NB4 (cell line): ENCODE results near the gene PARD3.
"Not testable (repeated sequence)": the region's sequence is repeated elsewhere in the genome, so short reads cannot be mapped to it uniquely, and the experiment has no call there.

Source experiments
- DNase-seq: peaks from one replicate; pipeline ENCODE4 v3.0.0; 2010; ENCODE audit warnings: low read depth
- H3K4me3 ChIP-seq: one replicate; pipeline ENCODE4 v1.5.1; 2011; ENCODE audit warnings: mild to moderate bottlenecking, low read depth, low read length, moderate library complexity
- MAX ChIP-seq: IDR thresholded peaks from 2 replicates; pipeline ENCODE4 v1.6.1; 2011; ENCODE audit warnings: low read depth, low read length
- MYC ChIP-seq: IDR thresholded peaks from 2 replicates; pipeline ENCODE4 v1.6.1; 2011; ENCODE audit warnings: low read depth, low read length
- POLR2A ChIP-seq: IDR thresholded peaks from 2 replicates; pipeline ENCODE4 v1.6.1; 2011; ENCODE audit warnings: mild to moderate bottlenecking; ENCODE audit not compliant: insufficient read length; ENCODE audit errors: extremely low read depth
- TF ChIP-seq, protein P1 (sequence below): IDR thresholded peaks from one replicate; pipeline ENCODE4 v1.5.1; 2012; ENCODE audit warnings: low read depth, low read length

The PARD3 gene

GRCh38 chr10:34795334-34795733 lies 19.8 kb downstream of the PARD3 start:
- TF ChIP-seq, protein P1, sequence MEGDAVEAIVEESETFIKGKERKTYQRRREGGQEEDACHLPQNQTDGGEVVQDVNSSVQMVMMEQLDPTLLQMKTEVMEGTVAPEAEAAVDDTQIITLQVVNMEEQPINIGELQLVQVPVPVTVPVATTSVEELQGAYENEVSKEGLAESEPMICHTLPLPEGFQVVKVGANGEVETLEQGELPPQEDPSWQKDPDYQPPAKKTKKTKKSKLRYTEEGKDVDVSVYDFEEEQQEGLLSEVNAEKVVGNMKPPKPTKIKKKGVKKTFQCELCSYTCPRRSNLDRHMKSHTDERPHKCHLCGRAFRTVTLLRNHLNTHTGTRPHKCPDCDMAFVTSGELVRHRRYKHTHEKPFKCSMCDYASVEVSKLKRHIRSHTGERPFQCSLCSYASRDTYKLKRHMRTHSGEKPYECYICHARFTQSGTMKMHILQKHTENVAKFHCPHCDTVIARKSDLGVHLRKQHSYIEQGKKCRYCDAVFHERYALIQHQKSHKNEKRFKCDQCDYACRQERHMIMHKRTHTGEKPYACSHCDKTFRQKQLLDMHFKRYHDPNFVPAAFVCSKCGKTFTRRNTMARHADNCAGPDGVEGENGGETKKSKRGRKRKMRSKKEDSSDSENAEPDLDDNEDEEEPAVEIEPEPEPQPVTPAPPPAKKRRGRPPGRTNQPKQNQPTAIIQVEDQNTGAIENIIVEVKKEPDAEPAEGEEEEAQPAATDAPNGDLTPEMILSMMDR = no peak
- DNase-seq = no peak

DNA sequence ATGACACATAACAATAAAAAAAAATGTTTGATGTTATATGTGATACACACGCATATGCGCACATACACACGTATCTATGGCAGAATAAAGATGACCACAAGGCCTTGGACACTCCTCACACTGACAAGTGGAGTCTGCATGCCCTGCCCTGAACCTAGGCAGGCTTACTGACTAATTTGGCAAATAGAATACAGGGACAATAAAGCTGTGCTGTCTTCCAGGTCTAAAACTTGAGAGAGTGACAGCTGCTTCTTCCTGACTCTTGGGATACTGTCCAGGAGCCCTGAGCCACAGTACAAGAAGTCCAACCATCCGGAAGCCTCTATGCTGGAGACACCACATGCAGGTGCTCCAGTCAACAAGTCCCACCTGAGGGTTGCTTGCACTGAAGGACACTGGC lies 20.3 kb downstream of the PARD3 start:
- DNase-seq = no peak
- H3K4me3 ChIP-seq = no peak overlapping the region
- TF ChIP-seq, protein P1 = no peak
- TF ChIP-seq POLR2A = no peak
- TF ChIP-seq MAX = no peak
- TF ChIP-seq MYC = no peak

More at GRCh38 chr10:34795334-34795733, 19.8 kb downstream of the PARD3 start:
- no peak overlapping the region for H3K4me3 ChIP-seq

DNA sequence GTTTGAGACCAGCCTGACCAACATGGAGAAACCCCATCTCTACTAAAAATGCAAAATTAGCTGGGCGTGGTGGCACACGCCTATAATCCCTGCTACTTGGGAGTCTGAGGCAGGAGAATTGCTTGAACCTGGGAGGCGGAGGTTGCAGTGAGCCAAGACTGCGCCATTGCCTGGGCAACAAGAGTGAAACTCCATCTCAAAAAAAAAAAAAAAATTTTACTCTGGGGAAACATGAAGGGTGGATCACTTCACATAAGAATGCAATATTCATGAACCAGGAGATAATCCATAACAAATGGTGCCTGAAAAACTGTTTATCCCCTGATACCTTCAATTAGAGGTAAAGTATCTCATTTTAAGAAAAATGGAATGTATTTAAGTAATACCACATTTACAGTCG lies 21.5 kb downstream of the PARD3 start:
- not testable (repeated sequence) for H3K4me3 ChIP-seq, DNase-seq

DNA sequence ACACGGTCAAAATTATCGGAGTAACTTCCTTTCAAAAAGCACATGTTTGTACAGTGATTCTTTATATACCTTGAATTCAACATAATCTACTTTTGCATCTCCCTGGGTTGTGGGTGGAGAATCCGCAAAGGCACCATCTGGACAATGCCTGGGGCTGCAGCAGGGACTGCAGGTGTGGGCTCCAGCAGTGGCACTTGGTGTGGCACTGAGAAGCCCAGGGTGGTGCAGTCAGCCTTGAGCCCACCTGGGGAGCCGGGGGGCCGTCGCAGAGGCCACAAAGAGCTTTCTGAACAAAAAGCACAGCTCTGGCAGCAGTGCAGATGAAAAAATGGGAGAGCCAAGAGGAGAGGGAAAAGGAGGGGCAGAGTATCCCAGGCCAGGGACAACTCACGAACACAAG lies 22.2 kb downstream of the PARD3 start:
- no peak overlapping the region for H3K4me3 ChIP-seq
- no peak for DNase-seq
- TF ChIP-seq POLR2A = no peak
- TF ChIP-seq, protein P1 = no peak

GRCh38 chr10:34791947-34792346 lies 23.1 kb downstream of the PARD3 start:
- TF ChIP-seq POLR2A (no peak), MAX (no peak), MYC (no peak)
- TF ChIP-seq, protein P1 = no peak
- no peak for DNase-seq
- no peak overlapping the region for H3K4me3 ChIP-seq

- DNase-seq = no peak
- TF ChIP-seq, protein P1 = no peak
- TF ChIP-seq POLR2A = no peak
- no peak for TF ChIP-seq MAX
- no peak for TF ChIP-seq MYC
- no peak overlapping the region for H3K4me3 ChIP-seq
Observed at GRCh38 chr10:34791228-34791627, 23.9 kb downstream of the PARD3 start.

- no peak for TF ChIP-seq MAX
- no peak for TF ChIP-seq POLR2A
- TF ChIP-seq, protein P1 = no peak
- no peak for TF ChIP-seq MYC
- DNase-seq = peak; percentile 33
Observed at GRCh38 chr10:34789966-34790506, 25.1 kb downstream of the PARD3 start.

More at GRCh38 chr10:34789966-34790506, 25.1 kb downstream of the PARD3 start:
- no peak overlapping the region for H3K4me3 ChIP-seq
